Testis (tissue), 3 donors: Measurements from ENCODE around the gene NMNAT1. TPM values are rescaled to one million over a fixed set of nuclear protein-coding genes. Genes with fewer than 3 reads are reported as not detected.

Source experiments
- DNase-seq: peaks from one replicate; pipeline ENCODE4 v3.0.0-alpha.2; 2019
- H3K27ac ChIP-seq, 2 donors: fragments of 200-600 bp; sonication (generic); one replicate each; pipeline ENCODE4 v1.5.1; 2019
- H3K27me3 ChIP-seq: fragments of 200-600 bp; sonication (generic); one replicate; pipeline ENCODE4 v1.5.1; 2019
- H3K36me3 ChIP-seq: fragments of 200-600 bp; sonication (generic); one replicate; pipeline ENCODE4 v1.5.1; 2017; ENCODE audit warnings: low read depth; ENCODE audit errors: missing control alignments
- H3K4me1 ChIP-seq: fragments of 200-600 bp; sonication (generic); one replicate; pipeline ENCODE4 v1.5.1; 2019
- H3K4me3 ChIP-seq, 2 donors: fragments of 200-600 bp; sonication (generic); one replicate each; pipeline ENCODE4 v1.5.1; 2017 to 2019
- H3K9me3 ChIP-seq: fragments of 200-600 bp; sonication (generic); one replicate; pipeline ENCODE4 v1.5.1; 2017
- POLR2A ChIP-seq: fragments of 450-650 bp; IDR thresholded peaks from one replicate; pipeline ENCODE4 v1.6.1; 2017; ENCODE audit warnings: antibody characterized with exemption, mild to moderate bottlenecking, moderate library complexity
- WGBS, 2 donors: methylation state at CpG; one replicate each; pipeline ENCODE4 v1.1.5; 2018; 5-methylcytosine and 5-hydroxymethylcytosine counted together
- intact Hi-C: fragments of 100-400 bp; cut with DNase I; formaldehyde crosslinking; loops from one replicate; pipeline ENCODE4 v1.15.1; 2023; ENCODE audit warnings: low total_unique reads
- microRNA-seq, 2 donors: library from miRNA; unstranded; fragments of <30 nt; microRNA quantifications; one replicate each; pipeline ENCODE4, GENCODE V29; 2016; ENCODE audit warnings: borderline number of aligned reads in 2 of 2, borderline replicate concordance in 1 of 2
- polyA plus RNA-seq: library from polyadenylated mRNA; stranded (reverse); fragments of 350-450 nt; fragmentation: Illumina TruSeq; extraction: RNeasy Lipid Tissue Mini Kit (QIAGEN cat#74804); gene quantifications from one replicate; pipeline ENCODE4 v1.2.3, GENCODE V29; 2014; ENCODE audit warnings: low read depth, low replicate concordance; ENCODE audit not compliant: insufficient read depth
- small RNA-seq, 2 donors: library from RNA; depleted of rRNA; stranded (forward); fragments of <200 nt; gene quantifications; one replicate each; pipeline ENCODE3, GENCODE V24; 2016
- total RNA-seq, 2 donors: library from RNA; depleted of rRNA; stranded (reverse); fragments of >200 nt; gene quantifications; one replicate each; pipeline ENCODE4 v1.2.3, GENCODE V29; 2016
- TF ChIP-seq, protein P1 (sequence below), 3 experiments: fragments of 450-650 bp in 2 of 3; fragments of 200-600 bp in 1 of 3; sonication (generic) in 1 of 3; IDR thresholded peaks; one replicate each; pipeline ENCODE4 v1.5.1; 2016 to 2019; ENCODE audit warnings: antibody characterized with exemption in 3 of 3, mild to moderate bottlenecking in 2 of 3, moderate library complexity in 1 of 3

Gene NMNAT1
- total and polyA plus RNA-seq, 3 donors from 2014 or later, result 8.1 to 13.0 (median 12.2) TPM

GRCh38 chr1:10032590-10033358, 89.5 kb downstream of the NMNAT1 start, which contains the start of gene UBE4B:
TSS of gene UBE4B (plus strand) at chr1:10032958. CDS start at chr1:10033671, 713 bp downstream.
- DNase-seq, result peak; percentile 98
- Histone ChIP-seq H3K36me3 (no peaks in the 10 kb centered on the region), H3K27me3 (no peaks in the 10 kb centered on the region), H3K4me1 (peaks cover 20% of the 10 kb centered on the region), H3K27ac (peak within 1 kb of the TSS; percentile 83 to 98), H3K9me3 (no peaks in the 10 kb centered on the region), H3K4me3 (peak within 1 kb of the TSS; percentile 80 to 95)
- no peak for TF ChIP-seq POLR2A
- TF ChIP-seq, protein P1, sequence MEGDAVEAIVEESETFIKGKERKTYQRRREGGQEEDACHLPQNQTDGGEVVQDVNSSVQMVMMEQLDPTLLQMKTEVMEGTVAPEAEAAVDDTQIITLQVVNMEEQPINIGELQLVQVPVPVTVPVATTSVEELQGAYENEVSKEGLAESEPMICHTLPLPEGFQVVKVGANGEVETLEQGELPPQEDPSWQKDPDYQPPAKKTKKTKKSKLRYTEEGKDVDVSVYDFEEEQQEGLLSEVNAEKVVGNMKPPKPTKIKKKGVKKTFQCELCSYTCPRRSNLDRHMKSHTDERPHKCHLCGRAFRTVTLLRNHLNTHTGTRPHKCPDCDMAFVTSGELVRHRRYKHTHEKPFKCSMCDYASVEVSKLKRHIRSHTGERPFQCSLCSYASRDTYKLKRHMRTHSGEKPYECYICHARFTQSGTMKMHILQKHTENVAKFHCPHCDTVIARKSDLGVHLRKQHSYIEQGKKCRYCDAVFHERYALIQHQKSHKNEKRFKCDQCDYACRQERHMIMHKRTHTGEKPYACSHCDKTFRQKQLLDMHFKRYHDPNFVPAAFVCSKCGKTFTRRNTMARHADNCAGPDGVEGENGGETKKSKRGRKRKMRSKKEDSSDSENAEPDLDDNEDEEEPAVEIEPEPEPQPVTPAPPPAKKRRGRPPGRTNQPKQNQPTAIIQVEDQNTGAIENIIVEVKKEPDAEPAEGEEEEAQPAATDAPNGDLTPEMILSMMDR (IDR thresholded peaks at IDR 0.05), result peak; percentile 77 to 88 (median 86)
- intact Hi-C loops, result no loop called here
- WGBS, 2 donors, result 0 to 1% methylated on average over 47 to 59 of the region's 73 CpGs

- Histone ChIP-seq H3K9me3 (no peaks in the 10 kb centered on the region), H3K27me3 (no peaks in the 10 kb centered on the region), H3K27ac (peak overlapping the region; percentile 83 to 98), H3K4me1 (peaks cover 20% of the 10 kb centered on the region), H3K36me3 (no peaks in the 10 kb centered on the region), H3K4me3 (peak overlapping the region; percentile 80 to 95)
- peak; percentile 65 for DNase-seq
- 0 to 1% methylated on average over 19 of the region's 19 CpGs for WGBS, 2 donors
- no peak for TF ChIP-seq POLR2A
- TF ChIP-seq, protein P1 (IDR thresholded peaks at IDR 0.05), result no peak
- intact Hi-C loops, result no loop called here
These were observed 90.1 kb downstream of the NMNAT1 start for GRCh38 chr1:10033359-10033845.

Small RNA genes within 50 kb of the gene (microRNA-seq; reads per million reads assigned to microRNA genes)
- gene MIR5697, result 0 to 1.4 reads per million in 2 donors

Small RNA genes within 50 kb of the gene (small RNA-seq; reads per million reads assigned to genes)
- 0 reads per million in 2 donors for gene MIR5697

Other genes with a start within 250 kb of the NMNAT1 start
- gene CLSTN1, start 119.5 kb upstream of the NMNAT1 start, total RNA-seq, result 10 to 100 TPM; 52.6 to 70.2 TPM
- 60.4 TPM for gene CLSTN1, start 119.5 kb upstream of the NMNAT1 start, polyA plus RNA-seq
- 10 to 100 TPM; 45.3 to 48.1 TPM for gene CTNNBIP1, start 33.2 kb upstream of the NMNAT1 start, total RNA-seq
- 60.8 TPM for gene CTNNBIP1, start 33.2 kb upstream of the NMNAT1 start, polyA plus RNA-seq
- gene LZIC, start 84 bp upstream of the NMNAT1 start, total RNA-seq, result 10 to 100 TPM; 48.6 to 49.4 TPM
- 104 TPM for gene LZIC, start 84 bp upstream of the NMNAT1 start, polyA plus RNA-seq
- 1 to 10 TPM; 6.5 to 7.7 TPM for gene RBP7, start 53.8 kb downstream of the NMNAT1 start, total RNA-seq
- 35.3 TPM for gene RBP7, start 53.8 kb downstream of the NMNAT1 start, polyA plus RNA-seq
- gene UBE4B, start 89.5 kb downstream of the NMNAT1 start, total RNA-seq, result 10 to 100 TPM; 62.0 to 63.3 TPM
- gene UBE4B, start 89.5 kb downstream of the NMNAT1 start, polyA plus RNA-seq, result 26.1 TPM